ENCODE results near the gene SCOC.

GRCh38 chr4:140342620-140343019 lies 30.8 kb upstream of the SCOC start:
- TF ChIP-seq POLR2AphosphoS5 (IDR thresholded peaks at IDR 0.05) = no peak
- TF ChIP-seq CTCF (IDR thresholded peaks at IDR 0.05) = no peak
